Liver (tissue), 9 donors: ENCODE measurements around the gene TTI1. TPM values are rescaled to one million over a fixed set of nuclear protein-coding genes. Genes with fewer than 3 reads are reported as not detected.

Experiments used
- DNase-seq: peaks from one replicate; pipeline ENCODE4 v3.0.0-alpha.2; 2017; ENCODE audit warnings: low spot score
- H3K27ac ChIP-seq, 2 donors: one replicate each; pipeline ENCODE4 v1.7.0; 2013; ENCODE audit warnings: inconsistent platforms in 2 of 2, low read length in 2 of 2, control low read depth in 1 of 2, low read depth in 1 of 2, mild to moderate bottlenecking in 1 of 2
- H3K27me3 ChIP-seq, 4 donors: one replicate each; pipeline versions ENCODE4 v1.6.1 to v1.7.0; 2013; ENCODE audit warnings: low read length in 3 of 4, inconsistent platforms in 1 of 4, mild to moderate bottlenecking in 1 of 4, moderate library complexity in 1 of 4; ENCODE audit not compliant: control insufficient read depth in 4 of 4, insufficient read depth in 4 of 4
- H3K36me3 ChIP-seq, 4 donors: one replicate each; pipeline versions ENCODE4 v1.6.1 to v1.7.0; 2013; ENCODE audit warnings: low read length in 3 of 4, mild to moderate bottlenecking in 3 of 4, low read depth in 1 of 4, moderate library complexity in 1 of 4; ENCODE audit not compliant: control insufficient read depth in 4 of 4, insufficient read depth in 3 of 4
- H3K4me1 ChIP-seq, 4 donors: one replicate each; pipeline versions ENCODE4 v1.6.1 to v1.7.0; 2013; ENCODE audit warnings: low read length in 3 of 4, mild to moderate bottlenecking in 3 of 4, moderate library complexity in 1 of 4; ENCODE audit not compliant: control insufficient read depth in 4 of 4, insufficient read depth in 4 of 4
- H3K4me3 ChIP-seq, 3 donors: one replicate each; pipeline versions ENCODE4 v1.6.1 to v1.7.0; 2013; ENCODE audit warnings: low read length in 3 of 3, control low read depth in 1 of 3, low read depth in 1 of 3, mild to moderate bottlenecking in 1 of 3
- H3K9ac ChIP-seq, 2 donors: one replicate each; pipeline ENCODE4 v1.7.0; 2013; ENCODE audit warnings: low read length in 2 of 2, mild to moderate bottlenecking in 2 of 2, moderate library complexity in 2 of 2, control low read depth in 1 of 2, low read depth in 1 of 2
- H3K9me3 ChIP-seq, 4 donors: one replicate each; pipeline versions ENCODE4 v1.6.1 to v1.7.0; 2013; ENCODE audit warnings: low read length in 3 of 4; ENCODE audit not compliant: control insufficient read depth in 4 of 4
- ATF3 ChIP-seq: IDR thresholded peaks from 2 replicates; pipeline ENCODE4 v1.6.1; 2016; ENCODE audit warnings: antibody characterized with exemption
- FOXA1 ChIP-seq: IDR thresholded peaks from 2 replicates; pipeline ENCODE4 v1.6.1; 2016; ENCODE audit warnings: antibody characterized with exemption
- GABPA ChIP-seq, 2 donors: IDR thresholded peaks in 1 of 2; conservative IDR thresholded peaks in 1 of 2; 2 replicates each; pipeline ENCODE4 v1.6.1; 2016; ENCODE audit warnings: antibody characterized with exemption in 2 of 2, mild to moderate bottlenecking in 1 of 2, moderate library complexity in 1 of 2
- HNF4A ChIP-seq, 2 donors: conservative IDR thresholded peaks; 2 replicates each; pipeline ENCODE4 v1.6.1; 2016; ENCODE audit warnings: antibody characterized with exemption in 2 of 2, mild to moderate bottlenecking in 2 of 2
- JUND ChIP-seq, 2 donors: IDR thresholded peaks; 2 replicates each; pipeline ENCODE4 v1.6.1; 2016; ENCODE audit warnings: antibody characterized with exemption in 2 of 2
- NR2F2 ChIP-seq: IDR thresholded peaks from 2 replicates; pipeline ENCODE4 v1.6.1; 2016; ENCODE audit warnings: antibody characterized with exemption
- RXRA ChIP-seq, 2 donors: IDR thresholded peaks; 2 replicates each; pipeline ENCODE4 v1.6.1; 2017 to 2018; ENCODE audit warnings: antibody characterized with exemption in 2 of 2, mild to moderate bottlenecking in 1 of 2
- SP1 ChIP-seq: IDR thresholded peaks from 2 replicates; pipeline ENCODE4 v1.6.1; 2018; ENCODE audit warnings: antibody characterized with exemption, mild to moderate bottlenecking
- YY1 ChIP-seq: IDR thresholded peaks from 2 replicates; pipeline ENCODE4 v1.6.1; 2016; ENCODE audit warnings: antibody characterized with exemption, mild to moderate bottlenecking
- WGBS: extraction: QIAGEN DNeasy Blood & Tissue Kit; methylation state at CpG from one replicate; pipeline ENCODE4 v1.1.7; 2013; 5-methylcytosine and 5-hydroxymethylcytosine counted together
- polyA plus RNA-seq, 2 donors: library from polyadenylated mRNA; stranded (reverse) in 1 of 2; unstranded in 1 of 2; fragments of 200-250 nt in 1 of 2; fragments of >200 nt in 1 of 2; fragmentation: Nextera tagmentation in 1 of 2; extraction: Ambion mirVana in 1 of 2; gene quantifications; one replicate each; pipeline versions ENCODE4 v1.2.1 to v1.2.3, GENCODE V29; 2013 to 2015
- total RNA-seq, 2 donors: library from RNA; depleted of rRNA; stranded (reverse); fragments of >200 nt; gene quantifications; one replicate each; pipeline ENCODE4 v1.2.3, GENCODE V29; 2014
- TF ChIP-seq, protein P1 (sequence below): IDR thresholded peaks from 2 replicates; pipeline ENCODE4 v1.6.1; 2016; ENCODE audit warnings: antibody characterized with exemption
- donor health status: healthy.
- donor health status: healthy.
- donor health status: healthy.
- donor health status: healthy.
- donor health status: healthy.

The TTI1 gene
- total and polyA plus RNA-seq, 4 donors = 4.6 to 20.4 (median 11.3) TPM

- TF ChIP-seq YY1 = no peak
- TF ChIP-seq NR2F2 = no peak
- TF ChIP-seq GABPA (IDR thresholded peaks at IDR 0.05 in 1 of 2, conservative IDR thresholded peaks at IDR 0.05 in 1 of 2) = no peak
Measured at GRCh38 chr20:38000293-38000692, 33.0 kb downstream of the TTI1 start (continued).

- Histone ChIP-seq H3K9me3 (no peaks in the 10 kb centered on the region), H3K27me3 (no peaks in the 10 kb centered on the region), H3K4me3 (no peak overlapping the region), H3K9ac (no peak overlapping the region), H3K4me1 (no peaks in the 10 kb centered on the region), H3K27ac (no peak overlapping the region), H3K36me3 (peaks cover 14 to 82% (median 64%) of the 10 kb centered on the region in 4 donors)
- 91% methylated on average over 15 of the region's 15 CpGs for WGBS
- DNase-seq = no peak
- TF ChIP-seq SP1 (no peak), RXRA (IDR thresholded peaks at IDR 0.05) (no peak), ATF3 (no peak), NR2F2 (no peak), FOXA1 (no peak), JUND (IDR thresholded peaks at IDR 0.05) (no peak)
Measured at GRCh38 chr20:37999526-38000263, 33.6 kb downstream of the TTI1 start.

GRCh38 chr20:37997516-37997915 lies 35.7 kb downstream of the TTI1 start:
- no peak overlapping the region for H3K27ac ChIP-seq
- WGBS = 96% methylated on average over 3 of the region's 3 CpGs
- H3K9me3 ChIP-seq = no peaks in the 10 kb centered on the region
- peaks cover 0 to 4% (median 2%) of the 10 kb centered on the region in 4 donors for H3K4me1 ChIP-seq
- TF ChIP-seq, protein P1, sequence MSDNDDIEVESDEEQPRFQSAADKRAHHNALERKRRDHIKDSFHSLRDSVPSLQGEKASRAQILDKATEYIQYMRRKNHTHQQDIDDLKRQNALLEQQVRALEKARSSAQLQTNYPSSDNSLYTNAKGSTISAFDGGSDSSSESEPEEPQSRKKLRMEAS = no peak
- TF ChIP-seq GABPA (IDR thresholded peaks at IDR 0.05 in 1 of 2, conservative IDR thresholded peaks at IDR 0.05 in 1 of 2) (no peak), RXRA (IDR thresholded peaks at IDR 0.05) (no peak), HNF4A (conservative IDR thresholded peaks at IDR 0.05) (no peak)
- H3K9ac ChIP-seq = no peak overlapping the region
- no peaks in the 10 kb centered on the region for H3K27me3 ChIP-seq
- H3K4me3 ChIP-seq = no peak overlapping the region
- H3K36me3 ChIP-seq = peaks cover 14 to 81% (median 60%) of the 10 kb centered on the region in 4 donors
- DNase-seq = no peak

- Histone ChIP-seq H3K36me3 (peaks cover 10 to 68% (median 49%) of the 10 kb centered on the region in 4 donors), H3K27ac (no peak overlapping the region), H3K4me1 (peaks cover 0 to 13% (median 9%) of the 10 kb centered on the region in 4 donors), H3K27me3 (no peaks in the 10 kb centered on the region), H3K9me3 (no peaks in the 10 kb centered on the region), H3K4me3 (no peak overlapping the region), H3K9ac (no peak overlapping the region)
- 92% methylated on average over 9 of the region's 9 CpGs for WGBS
- DNase-seq = no peak
- no peak for TF ChIP-seq GABPA (IDR thresholded peaks at IDR 0.05 in 1 of 2, conservative IDR thresholded peaks at IDR 0.05 in 1 of 2)
Measured at GRCh38 chr20:37995856-37996605, 37.2 kb downstream of the TTI1 start.
